GM19467 (cell line): ENCODE measurements around the gene SYNJ2.

Source experiments
- ATAC-seq: cut with Tn5 transposase; IDR thresholded peaks from one replicate; pipeline ENCODE4 v1.9.1; 2021; ENCODE audit warnings: mild to moderate bottlenecking, moderate library complexity; ENCODE audit not compliant: unreplicated experiment

SYNJ2 gene

GRCh38 chr6:158110986-158111385 is 129.3 kb downstream of the SYNJ2 start:
- no peak for ATAC-seq

- no peak for ATAC-seq
Measured at GRCh38 chr6:158111987-158112386, 130.3 kb downstream of the SYNJ2 start.

GRCh38 chr6:158113802-158114201 is 132.1 kb downstream of the SYNJ2 start:
- no peak for ATAC-seq

GRCh38 chr6:158115102-158115501 is 133.4 kb downstream of the SYNJ2 start:
- no peak for ATAC-seq

GRCh38 chr6:158115508-158115907 is 133.8 kb downstream of the SYNJ2 start:
- no peak for ATAC-seq

- no peak for ATAC-seq
Measured at GRCh38 chr6:158118886-158119285, 137.2 kb downstream of the SYNJ2 start.

GRCh38 chr6:158121335-158121734 is 139.7 kb downstream of the SYNJ2 start:
- ATAC-seq: no peak

GRCh38 chr6:158122048-158122447 is 140.4 kb downstream of the SYNJ2 start:
- no peak for ATAC-seq

- ATAC-seq: no peak
Measured at GRCh38 chr6:158124288-158124687, 142.6 kb downstream of the SYNJ2 start.

- ATAC-seq: no peak
Measured at GRCh38 chr6:158125271-158125670, 143.6 kb downstream of the SYNJ2 start.

GRCh38 chr6:158131926-158132325 is 150.3 kb downstream of the SYNJ2 start:
- ATAC-seq: no peak

- ATAC-seq: no peak
Measured at GRCh38 chr6:158142789-158143188, 161.1 kb downstream of the SYNJ2 start.

- no peak for ATAC-seq
Measured at GRCh38 chr6:158143700-158144099, 162.0 kb downstream of the SYNJ2 start.
